ENCODE results near the gene STK32C.

- TF ChIP-seq CTCF (conservative IDR thresholded peaks at IDR 0.05) (no peak), EZH2 (IDR thresholded peaks at IDR 0.05; ENCODE audit: low read depth) (no peak)
These were observed 27.7 kb upstream of the STK32C start for GRCh38 chr10:132335189-132336063.
